Right cardiac atrium (tissue), 5 donors: ENCODE results near the gene ELMOD3. TPM values are rescaled to one million over a fixed set of nuclear protein-coding genes. Genes with fewer than 3 reads are reported as not detected.

Experiments used
- ATAC-seq, 2 donors: fragments of 200-7000 bp; cut with Tn5 transposase; one replicate each; pipeline versions ENCODE4 v1.8.0 to v1.9.1; 2020; ENCODE audit warnings: moderate library complexity in 2 of 2, mild to moderate bottlenecking in 1 of 2
- DNase-seq, 3 donors: peaks; one replicate each; pipeline ENCODE4 v3.0.0-alpha.2; 2020
- H3K27ac ChIP-seq: one replicate; pipeline ENCODE4 v1.5.1; 2013; ENCODE audit warnings: mild to moderate bottlenecking, low read length, control low read depth, moderate library complexity
- H3K27me3 ChIP-seq: one replicate; pipeline ENCODE4 v1.6.1; 2013; ENCODE audit not compliant: control insufficient read depth, insufficient read depth
- H3K4me1 ChIP-seq: one replicate; pipeline ENCODE4 v1.6.1; 2013; ENCODE audit warnings: low read length; ENCODE audit not compliant: control insufficient read depth, insufficient read depth
- H3K4me3 ChIP-seq: one replicate; pipeline ENCODE4 v1.5.1; 2013; ENCODE audit warnings: low read length, control low read depth
- H3K9me3 ChIP-seq: one replicate; pipeline ENCODE4 v1.6.1; 2013; ENCODE audit warnings: low read length; ENCODE audit not compliant: control insufficient read depth
- WGBS: extraction: QIAGEN DNeasy Blood & Tissue Kit; methylation state at CpG from one replicate; pipeline ENCODE4 v1.1.7; 2013; 5-methylcytosine and 5-hydroxymethylcytosine counted together
- intact Hi-C, 4 donors: fragments of 100-400 bp; cut with DNase I; formaldehyde crosslinking; loops; one replicate each; pipeline versions ENCODE4 v1.11.0 to v1.14.0; 2022 to 2023
- polyA plus RNA-seq: library from polyadenylated mRNA; stranded (reverse); fragments of 200-250 nt; gene quantifications from one replicate; pipeline ENCODE4 v1.2.3, GENCODE V29; 2013
- total RNA-seq, 4 donors: library from RNA; stranded (reverse); fragmentation: NEBNext Ultra II Directional; extraction: Animal tissue kit (Norgen Biotek cat#: 25700); gene quantifications; one replicate each; pipeline ENCODE4 v1.2.1, GENCODE V29; 2021
- donor health status: healthy with polysubstance abuse.
- donor health status: DM: no; HTN: yes; CAD: no.
- donor health status: DM: no; HTN: no; CAD: no.
- donor health status: DM: no; HTN: yes; CAD: no; lungs with severe emphysema.
- donor health status: DM: yes; HTN: yes; CAD: no.

Gene ELMOD3
- total and polyA plus RNA-seq, 5 donors, result 10.7 to 16.1 (median 12.2) TPM

GRCh38 chr2:85394261-85394681 is 39.7 kb downstream of the ELMOD3 start:
- DNase-seq (peak in 1 of 3 donors; percentile 48), ATAC-seq (no peak)
- WGBS, result 79% methylated on average over 4 of the region's 4 CpGs
- no peaks in the 10 kb centered on the region for H3K9me3 ChIP-seq
- intact Hi-C loops, result no loop called here
- H3K27ac ChIP-seq, result no peak overlapping the region
- no peaks in the 10 kb centered on the region for H3K27me3 ChIP-seq
- no peaks in the 10 kb centered on the region for H3K4me1 ChIP-seq
- no peak overlapping the region for H3K4me3 ChIP-seq

DNA sequence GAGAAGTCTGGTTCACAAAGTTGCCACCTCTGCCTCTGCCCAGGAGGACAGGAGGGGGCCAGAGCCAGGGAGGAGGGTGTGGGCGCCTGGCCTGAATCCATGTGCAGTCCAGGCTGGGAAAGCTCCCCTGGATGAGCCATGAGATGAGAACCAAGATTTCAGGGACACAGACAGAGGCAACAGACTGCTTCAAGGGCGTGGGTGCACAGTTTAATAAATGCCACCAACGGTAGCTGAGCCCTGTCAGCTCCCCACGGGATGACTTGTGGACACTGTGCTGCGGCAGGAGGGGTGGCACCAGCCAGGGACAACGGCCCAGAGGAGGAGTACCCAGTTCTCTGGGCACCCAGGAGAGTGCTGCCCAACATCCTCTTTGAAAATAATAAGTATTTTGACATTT is 40.4 kb downstream of the ELMOD3 start:
- intact Hi-C loops, result no loop called here
- WGBS, result 84% methylated on average over 6 of the region's 6 CpGs
- no peak for ATAC-seq
- Histone ChIP-seq H3K27ac (no peak overlapping the region), H3K9me3 (no peaks in the 10 kb centered on the region), H3K4me3 (no peak overlapping the region), H3K4me1 (no peaks in the 10 kb centered on the region), H3K27me3 (no peaks in the 10 kb centered on the region)
- DNase-seq, result no peak

GRCh38 chr2:85395912-85396475 is 41.4 kb downstream of the ELMOD3 start:
- Histone ChIP-seq H3K27me3 (no peaks in the 10 kb centered on the region), H3K9me3 (no peaks in the 10 kb centered on the region), H3K4me3 (no peak overlapping the region), H3K4me1 (no peaks in the 10 kb centered on the region), H3K27ac (no peak overlapping the region)
- DNase-seq (no peak), ATAC-seq (no peak)
- intact Hi-C loops, result no loop called here
- WGBS, result 93% methylated on average over 14 of the region's 14 CpGs

- Histone ChIP-seq H3K27ac (no peak overlapping the region), H3K4me3 (no peak overlapping the region), H3K4me1 (no peaks in the 10 kb centered on the region), H3K9me3 (no peaks in the 10 kb centered on the region), H3K27me3 (no peaks in the 10 kb centered on the region)
- ATAC-seq (peak in 1 of 2 donors; percentile 22), DNase-seq (no peak)
- WGBS, result 55% methylated on average over 5 of the region's 5 CpGs
- intact Hi-C loops, result no loop called here
These were observed 42.2 kb downstream of the ELMOD3 start for GRCh38 chr2:85396531-85397470.

- no peaks in the 10 kb centered on the region for H3K4me1 ChIP-seq
- no peaks in the 10 kb centered on the region for H3K9me3 ChIP-seq
- no peak overlapping the region for H3K27ac ChIP-seq
- no peak overlapping the region for H3K4me3 ChIP-seq
- WGBS, result 86% methylated on average over 4 of the region's 4 CpGs
- no peaks in the 10 kb centered on the region for H3K27me3 ChIP-seq
- ATAC-seq, result no peak
- no peak for DNase-seq
- intact Hi-C loops, result no loop called here
These were observed 43.4 kb downstream of the ELMOD3 start for GRCh38 chr2:85397925-85398331.

- DNase-seq (no peak), ATAC-seq (no peak)
- Histone ChIP-seq H3K9me3 (no peaks in the 10 kb centered on the region), H3K4me3 (no peak overlapping the region), H3K4me1 (no peaks in the 10 kb centered on the region), H3K27me3 (no peaks in the 10 kb centered on the region), H3K27ac (no peak overlapping the region)
- 93% methylated on average over 8 of the region's 8 CpGs for WGBS
- intact Hi-C loops, result no loop called here
These were observed 44.0 kb downstream of the ELMOD3 start for GRCh38 chr2:85398426-85399182.

DNA sequence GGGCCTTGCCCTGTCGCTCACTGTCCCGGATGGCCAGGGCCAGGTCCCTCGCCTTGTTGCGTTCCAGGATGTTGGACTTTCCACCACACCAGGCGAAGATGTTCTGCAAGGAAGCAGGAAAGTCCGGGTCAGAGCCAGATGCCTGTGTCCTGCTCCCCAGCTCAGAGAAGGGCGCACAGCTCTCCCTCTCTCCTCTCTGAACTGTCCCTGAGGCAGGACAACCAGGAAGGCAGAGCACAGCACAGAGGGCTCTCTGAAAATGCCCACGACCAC is 44.5 kb downstream of the ELMOD3 start:
- intact Hi-C loops, result no loop called here
- H3K27me3 ChIP-seq, result no peaks in the 10 kb centered on the region
- no peak overlapping the region for H3K27ac ChIP-seq
- DNase-seq (no peak), ATAC-seq (no peak)
- WGBS, result 93% methylated on average over 8 of the region's 8 CpGs
- no peaks in the 10 kb centered on the region for H3K4me1 ChIP-seq
- H3K4me3 ChIP-seq, result no peak overlapping the region
- no peaks in the 10 kb centered on the region for H3K9me3 ChIP-seq

DNA sequence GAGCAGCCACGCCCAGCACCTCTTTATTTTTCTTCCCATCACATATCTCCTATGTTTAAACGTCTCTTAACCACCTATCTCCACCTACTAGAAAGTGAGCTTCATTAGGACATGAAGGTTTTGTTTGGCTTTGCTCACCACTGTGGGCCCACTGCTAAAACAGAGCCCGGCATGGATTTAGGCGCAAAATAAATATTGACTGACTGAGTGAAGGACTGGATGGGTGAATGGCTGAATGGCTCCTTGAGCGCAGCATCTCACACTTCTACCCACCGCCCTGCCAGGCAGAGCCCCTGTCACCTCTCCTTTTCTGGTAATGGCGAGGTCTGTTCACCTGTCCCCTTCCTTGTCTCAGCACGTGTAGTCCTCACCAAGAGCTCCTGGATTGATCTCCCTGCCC is 45.5 kb downstream of the ELMOD3 start:
- no peak for DNase-seq
- Histone ChIP-seq H3K27ac (no peak overlapping the region), H3K27me3 (no peaks in the 10 kb centered on the region), H3K9me3 (no peaks in the 10 kb centered on the region), H3K4me3 (no peak overlapping the region), H3K4me1 (no peaks in the 10 kb centered on the region)
- intact Hi-C loops, result no loop called here
- no peak for ATAC-seq
- WGBS, result 94% methylated on average over 8 of the region's 8 CpGs

GRCh38 chr2:85400541-85401463 is 46.2 kb downstream of the ELMOD3 start:
- WGBS, result 82% methylated on average over 14 of the region's 14 CpGs
- H3K27me3 ChIP-seq, result no peaks in the 10 kb centered on the region
- no peak overlapping the region for H3K27ac ChIP-seq
- H3K9me3 ChIP-seq, result no peaks in the 10 kb centered on the region
- intact Hi-C loops, result no loop called here
- DNase-seq, result no peak
- no peaks in the 10 kb centered on the region for H3K4me1 ChIP-seq
- H3K4me3 ChIP-seq, result no peak overlapping the region
- no peak for ATAC-seq

GRCh38 chr2:85401464-85401805 is 46.9 kb downstream of the ELMOD3 start:
- DNase-seq (no peak), ATAC-seq (peak in 1 of 2 donors; percentile 7)
- H3K9me3 ChIP-seq, result no peaks in the 10 kb centered on the region
- no peaks in the 10 kb centered on the region for H3K4me1 ChIP-seq
- H3K27me3 ChIP-seq, result no peaks in the 10 kb centered on the region
- 91% methylated on average over 7 of the region's 7 CpGs for WGBS
- H3K27ac ChIP-seq, result no peak overlapping the region
- intact Hi-C loops, result no loop called here
- no peak overlapping the region for H3K4me3 ChIP-seq
